ENCODE data around the gene AGTPBP1.

AGTPBP1 gene

GRCh38 chr9:85653153-85653552 lies 88.6 kb downstream of the AGTPBP1 start:
- H3K9me3 ChIP-seq (ENCODE audit: insufficient read depth, low read depth, low read length): no peaks in the 10 kb centered on the region
- no peak overlapping the region for H3K4me3 ChIP-seq (ENCODE audit: low read length, poor library complexity, severe bottlenecking)
- peaks cover 9% of the 10 kb centered on the region; the same call in 1 of the 2 replicates for H3K36me3 ChIP-seq (ENCODE audit: insufficient read depth, low read length)
- H2AFZ ChIP-seq (ENCODE audit: low read length): no peak overlapping the region
- no peaks in the 10 kb centered on the region for H3K79me2 ChIP-seq (ENCODE audit: insufficient read depth, low read length)
- H3K9ac ChIP-seq (ENCODE audit: low read depth, low read length, poor library complexity, severe bottlenecking): no peak overlapping the region
- H3K4me2 ChIP-seq (ENCODE audit: low read depth, low read length, poor library complexity, severe bottlenecking): no peak overlapping the region
- no peaks in the 10 kb centered on the region for H3K4me1 ChIP-seq (ENCODE audit: insufficient read depth, low read length, poor library complexity, severe bottlenecking)
- TF ChIP-seq CTCF (conservative IDR thresholded peaks at IDR 0.05; ENCODE audit: low read length) (no peak), EZH2phosphoT487 (IDR thresholded peaks at IDR 0.05; ENCODE audit: borderline replicate concordance) (no peak)
- H4K20me1 ChIP-seq (ENCODE audit: insufficient read depth, low read length, poor library complexity, severe bottlenecking): no peaks in the 10 kb centered on the region
- H3K9me2 ChIP-seq (replicated peaks; ENCODE audit: low read depth, low read length): no peaks in the 10 kb centered on the region
- H3F3A ChIP-seq (ENCODE audit: low read depth): no peaks in the 10 kb centered on the region
- no peaks in the 10 kb centered on the region for H3K27me3 ChIP-seq (ENCODE audit: insufficient read depth, low read length, poor library complexity, severe bottlenecking)

- Histone ChIP-seq H3K9me3 (ENCODE audit: insufficient read depth, low read depth, low read length) (no peaks in the 10 kb centered on the region), H3K4me3 (ENCODE audit: low read length, poor library complexity, severe bottlenecking) (no peak overlapping the region), H3K9ac (ENCODE audit: low read depth, low read length, poor library complexity, severe bottlenecking) (no peak overlapping the region), H3K4me1 (ENCODE audit: insufficient read depth, low read length, poor library complexity, severe bottlenecking) (no peaks in the 10 kb centered on the region), H3F3A (ENCODE audit: low read depth) (no peaks in the 10 kb centered on the region), H3K36me3 (ENCODE audit: insufficient read depth, low read length) (no peaks in the 10 kb centered on the region; the same call in 1 of the 2 replicates), H3K9me2 (replicated peaks; ENCODE audit: low read depth, low read length) (no peaks in the 10 kb centered on the region), H3K27me3 (ENCODE audit: insufficient read depth, low read length, poor library complexity, severe bottlenecking) (no peaks in the 10 kb centered on the region), H2AFZ (ENCODE audit: low read length) (no peak overlapping the region), H3K4me2 (ENCODE audit: low read depth, low read length, poor library complexity, severe bottlenecking) (no peak overlapping the region), H4K20me1 (ENCODE audit: insufficient read depth, low read length, poor library complexity, severe bottlenecking) (no peaks in the 10 kb centered on the region), H3K79me2 (ENCODE audit: insufficient read depth, low read length) (no peaks in the 10 kb centered on the region)
- TF ChIP-seq CTCF (conservative IDR thresholded peaks at IDR 0.05; ENCODE audit: low read length) (no peak), EZH2phosphoT487 (IDR thresholded peaks at IDR 0.05; ENCODE audit: borderline replicate concordance) (no peak)
These were observed 94.2 kb downstream of the AGTPBP1 start for GRCh38 chr9:85647571-85647970.

GRCh38 chr9:85645909-85646627 lies 95.7 kb downstream of the AGTPBP1 start:
- H3K9me2 ChIP-seq (replicated peaks; ENCODE audit: low read depth, low read length): no peaks in the 10 kb centered on the region
- TF ChIP-seq EZH2phosphoT487 (IDR thresholded peaks at IDR 0.05; ENCODE audit: borderline replicate concordance): no peak
- TF ChIP-seq CTCF (conservative IDR thresholded peaks at IDR 0.05; ENCODE audit: low read length): no peak
- H3K36me3 ChIP-seq (ENCODE audit: insufficient read depth, low read length): no peaks in the 10 kb centered on the region; the same call in 1 of the 2 replicates
- H3K4me3 ChIP-seq (ENCODE audit: low read length, poor library complexity, severe bottlenecking): no peak overlapping the region
- no peaks in the 10 kb centered on the region for H4K20me1 ChIP-seq (ENCODE audit: insufficient read depth, low read length, poor library complexity, severe bottlenecking)
- no peaks in the 10 kb centered on the region for H3F3A ChIP-seq (ENCODE audit: low read depth)
- H3K9me3 ChIP-seq (ENCODE audit: insufficient read depth, low read depth, low read length): no peaks in the 10 kb centered on the region
- H2AFZ ChIP-seq (ENCODE audit: low read length): no peak overlapping the region
- H3K4me1 ChIP-seq (ENCODE audit: insufficient read depth, low read length, poor library complexity, severe bottlenecking): no peaks in the 10 kb centered on the region
- H3K9ac ChIP-seq (ENCODE audit: low read depth, low read length, poor library complexity, severe bottlenecking): no peak overlapping the region
- no peaks in the 10 kb centered on the region for H3K27me3 ChIP-seq (ENCODE audit: insufficient read depth, low read length, poor library complexity, severe bottlenecking)
- no peak overlapping the region for H3K4me2 ChIP-seq (ENCODE audit: low read depth, low read length, poor library complexity, severe bottlenecking)
- no peaks in the 10 kb centered on the region for H3K79me2 ChIP-seq (ENCODE audit: insufficient read depth, low read length)

Measured in Loucy (cell line).